Fibroblast of gingiva (primary cell): ENCODE measurements around the gene VSIG10.
"Not testable (repeated sequence)": the region's sequence is repeated elsewhere in the genome, so short reads cannot be mapped to it uniquely, and the experiment has no call there.

Source experiments
- DNase-seq: peaks from one replicate; pipeline ENCODE4 v3.0.0-alpha.2; 2011; ENCODE audit warnings: low read depth

VSIG10 gene, protein sequence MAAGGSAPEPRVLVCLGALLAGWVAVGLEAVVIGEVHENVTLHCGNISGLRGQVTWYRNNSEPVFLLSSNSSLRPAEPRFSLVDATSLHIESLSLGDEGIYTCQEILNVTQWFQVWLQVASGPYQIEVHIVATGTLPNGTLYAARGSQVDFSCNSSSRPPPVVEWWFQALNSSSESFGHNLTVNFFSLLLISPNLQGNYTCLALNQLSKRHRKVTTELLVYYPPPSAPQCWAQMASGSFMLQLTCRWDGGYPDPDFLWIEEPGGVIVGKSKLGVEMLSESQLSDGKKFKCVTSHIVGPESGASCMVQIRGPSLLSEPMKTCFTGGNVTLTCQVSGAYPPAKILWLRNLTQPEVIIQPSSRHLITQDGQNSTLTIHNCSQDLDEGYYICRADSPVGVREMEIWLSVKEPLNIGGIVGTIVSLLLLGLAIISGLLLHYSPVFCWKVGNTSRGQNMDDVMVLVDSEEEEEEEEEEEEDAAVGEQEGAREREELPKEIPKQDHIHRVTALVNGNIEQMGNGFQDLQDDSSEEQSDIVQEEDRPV

DNA sequence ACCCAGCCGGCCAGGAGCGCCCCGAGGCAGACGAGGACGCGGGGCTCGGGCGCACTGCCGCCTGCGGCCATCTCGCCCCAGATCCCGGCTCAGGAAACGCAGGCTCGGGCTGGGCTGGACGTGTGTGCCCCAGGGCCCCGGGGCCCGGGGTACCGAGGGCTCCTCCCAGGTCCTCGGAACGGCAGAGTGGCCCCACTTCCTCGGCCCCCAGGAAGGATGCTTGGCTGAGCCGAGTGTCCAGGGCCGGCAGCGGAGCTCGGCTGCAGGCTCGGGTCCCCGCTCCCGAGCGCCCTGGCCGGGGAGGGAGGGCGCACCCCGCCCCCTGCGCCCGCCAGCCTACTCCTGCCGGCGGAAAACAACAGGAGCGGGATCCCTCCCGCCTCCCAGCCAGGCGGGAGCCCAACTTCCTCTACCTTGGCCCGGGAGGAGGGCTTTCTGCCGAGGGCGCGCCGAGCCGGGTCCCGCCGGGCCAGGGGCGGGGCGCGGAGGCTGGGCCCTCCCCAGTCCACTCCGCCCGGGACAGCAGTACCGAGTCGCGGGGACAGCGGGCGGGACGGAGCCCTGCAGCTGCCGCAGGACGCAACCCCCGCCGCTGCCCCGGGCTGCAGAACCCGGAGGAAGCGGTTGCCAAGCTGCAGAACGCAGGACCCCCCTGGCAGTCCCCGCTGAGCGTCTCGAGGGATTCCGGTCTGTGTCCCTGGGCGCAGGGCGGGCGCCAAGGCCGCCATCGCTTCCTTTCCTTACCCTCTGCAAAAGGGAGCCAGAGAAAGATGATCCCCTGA lies at the start of gene VSIG10:
VSIG10 (minus strand) TSS at position 411 of the 782 bp plus-strand sequence; CDS start at position 71, 340 bp downstream.
- DNase-seq = peak; percentile 76

DNA sequence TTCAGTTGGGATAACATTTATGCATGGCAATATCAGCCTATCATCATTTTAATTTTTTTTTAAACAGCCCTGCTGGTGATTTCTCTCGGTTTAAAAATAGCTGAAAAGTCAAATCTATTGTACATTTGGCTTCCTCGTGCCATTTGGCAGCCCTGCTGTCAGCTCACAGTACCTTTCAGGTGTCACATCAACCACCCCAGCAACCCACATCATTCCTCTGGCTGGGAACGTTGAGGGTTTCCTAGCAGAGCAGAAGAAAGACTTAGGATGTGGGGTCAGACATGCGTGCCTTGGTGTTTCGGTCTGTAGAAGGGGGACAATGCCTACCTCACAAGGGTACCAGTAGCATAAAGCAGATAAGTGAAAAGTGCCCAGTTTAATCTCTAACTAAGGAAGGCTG lies 47.9 kb upstream of the VSIG10 start:
- no peak for DNase-seq

GRCh38 chr12:118150625-118151024 lies 46.8 kb upstream of the VSIG10 start:
- no peak for DNase-seq

GRCh38 chr12:118148287-118148686 lies 44.5 kb upstream of the VSIG10 start:
- no peak for DNase-seq

- DNase-seq = no peak
Measured at GRCh38 chr12:118145798-118146156, 42.0 kb upstream of the VSIG10 start.

GRCh38 chr12:118145113-118145797 lies 41.4 kb upstream of the VSIG10 start:
- DNase-seq = no peak

DNA sequence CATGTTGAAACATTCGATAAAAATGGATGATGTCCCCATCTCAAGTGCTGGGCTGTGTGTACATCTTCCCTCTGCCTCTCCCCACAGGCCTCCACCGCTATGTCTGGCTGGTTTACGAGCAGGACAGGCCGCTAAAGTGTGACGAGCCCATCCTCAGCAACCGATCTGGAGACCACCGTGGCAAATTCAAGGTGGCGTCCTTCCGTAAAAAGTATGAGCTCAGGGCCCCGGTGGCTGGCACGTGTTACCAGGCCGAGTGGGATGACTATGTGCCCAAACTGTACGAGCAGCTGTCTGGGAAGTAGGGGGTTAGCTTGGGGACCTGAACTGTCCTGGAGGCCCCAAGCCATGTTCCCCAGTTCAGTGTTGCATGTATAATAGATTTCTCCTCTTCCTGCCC lies 40.7 kb upstream of the VSIG10 start:
- no peak for DNase-seq

- no peak for DNase-seq
Measured at GRCh38 chr12:118140825-118141224, 37.0 kb upstream of the VSIG10 start.

DNA sequence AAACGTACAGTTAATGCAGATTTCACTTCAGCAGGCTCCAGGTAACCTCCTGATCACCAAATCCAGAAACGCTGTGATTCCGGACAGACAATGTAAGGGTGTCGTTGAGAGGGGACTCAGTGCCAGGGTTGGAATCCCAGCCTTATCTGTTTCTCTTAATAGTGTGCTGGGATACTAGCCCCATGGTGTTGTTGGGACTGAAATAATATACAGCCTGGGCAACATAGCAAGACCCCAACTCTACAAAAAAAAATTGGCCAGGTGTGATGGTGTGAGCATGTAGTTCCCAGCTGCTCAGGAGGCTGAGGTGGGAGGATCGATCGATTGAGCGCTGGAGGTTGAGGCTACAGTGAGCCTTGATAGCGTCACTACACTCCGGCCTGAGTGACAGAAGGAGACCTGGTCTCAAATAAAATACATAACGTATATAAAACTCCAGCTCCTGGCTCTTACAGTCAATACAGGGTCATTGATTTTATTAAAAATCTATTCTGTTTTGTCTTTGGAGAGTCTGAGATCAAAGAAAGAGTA lies 33.4 kb upstream of the VSIG10 start:
- DNase-seq = no peak

GRCh38 chr12:118136559-118137003 lies 32.8 kb upstream of the VSIG10 start:
- DNase-seq = peak; percentile 19

- peak; percentile 93 for DNase-seq
Measured at GRCh38 chr12:118135788-118136558, 32.2 kb upstream of the VSIG10 start, which contains the start of gene PEBP1. Gene PEBP1 (plus strand): TSS chr12:118136124. CDS start chr12:118136210, 86 bp downstream.

- not testable (repeated sequence) for DNase-seq
Measured at GRCh38 chr12:118129436-118129835, 25.6 kb upstream of the VSIG10 start.

DNA sequence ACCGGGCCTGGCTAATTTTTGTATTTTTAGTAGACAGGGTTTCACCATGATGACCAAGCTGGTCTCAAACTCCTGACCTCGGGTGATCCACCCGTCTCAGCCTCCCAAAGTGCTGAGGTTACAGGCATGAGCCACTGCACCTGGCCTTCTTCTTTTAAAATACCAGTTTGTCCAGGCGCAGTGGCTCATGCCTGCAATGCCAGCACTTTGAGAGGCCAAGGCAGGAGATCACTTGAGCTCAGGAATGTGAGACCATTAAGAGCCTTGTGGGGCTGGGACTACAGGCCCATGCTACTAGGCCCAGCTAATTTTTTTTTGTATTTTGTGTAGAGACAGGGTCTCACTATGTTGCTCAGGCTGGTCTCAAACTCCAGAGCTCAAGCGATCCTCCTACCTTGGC lies 24.1 kb upstream of the VSIG10 start:
- DNase-seq = no peak

DNA sequence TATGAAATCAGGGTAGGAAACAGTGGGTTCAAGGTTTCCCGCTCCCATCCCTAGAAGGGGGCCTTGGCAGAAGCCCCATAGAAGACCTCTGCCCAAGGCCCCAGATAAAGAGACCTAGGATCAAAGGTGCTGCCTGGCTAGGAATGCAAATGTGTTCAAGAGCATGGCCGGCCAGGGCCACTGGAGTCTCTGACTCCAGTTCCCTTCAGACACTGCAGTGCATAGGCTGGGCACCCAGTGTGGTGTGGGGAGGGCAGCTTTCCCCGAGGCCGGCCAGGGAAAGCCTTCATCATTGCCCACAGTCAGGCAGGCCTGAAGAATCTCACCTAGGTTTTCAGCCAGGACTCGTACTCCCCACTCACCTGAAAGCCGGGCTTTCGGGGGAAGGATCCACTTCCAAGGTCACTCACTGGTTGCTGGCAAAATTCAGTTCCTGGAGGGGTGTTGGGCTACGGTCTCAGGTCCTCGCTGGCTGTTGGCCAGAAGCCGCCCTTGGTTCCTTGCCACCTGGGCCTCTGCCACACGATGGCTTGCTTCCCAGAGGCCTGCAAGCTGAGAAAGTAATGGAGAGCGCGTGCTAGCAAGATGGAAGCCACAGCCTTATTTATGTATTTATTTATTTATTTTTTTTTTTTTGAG lies 22.4 kb upstream of the VSIG10 start:
- no peak for DNase-seq

DNA sequence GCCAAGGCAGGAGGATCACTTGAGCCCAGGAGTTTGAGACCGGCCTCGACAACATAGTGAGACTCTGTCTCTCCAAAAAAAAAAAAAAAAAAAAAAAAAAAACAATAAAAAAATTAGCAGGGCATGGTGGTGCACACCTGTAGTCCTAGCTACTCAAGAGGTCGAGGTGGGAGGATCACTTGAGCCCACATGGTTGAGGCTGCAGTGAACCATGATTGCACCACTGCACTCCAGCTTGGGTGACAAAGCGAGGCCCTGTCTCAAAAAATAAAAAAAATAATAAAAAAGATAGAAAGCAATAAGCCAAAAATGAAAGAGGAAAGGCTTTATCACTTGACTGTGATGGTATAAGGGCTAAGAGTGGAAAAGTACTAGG lies 21.9 kb upstream of the VSIG10 start:
- no peak for DNase-seq

- no peak for DNase-seq
Measured at GRCh38 chr12:118124333-118124874, 20.6 kb upstream of the VSIG10 start.

DNA sequence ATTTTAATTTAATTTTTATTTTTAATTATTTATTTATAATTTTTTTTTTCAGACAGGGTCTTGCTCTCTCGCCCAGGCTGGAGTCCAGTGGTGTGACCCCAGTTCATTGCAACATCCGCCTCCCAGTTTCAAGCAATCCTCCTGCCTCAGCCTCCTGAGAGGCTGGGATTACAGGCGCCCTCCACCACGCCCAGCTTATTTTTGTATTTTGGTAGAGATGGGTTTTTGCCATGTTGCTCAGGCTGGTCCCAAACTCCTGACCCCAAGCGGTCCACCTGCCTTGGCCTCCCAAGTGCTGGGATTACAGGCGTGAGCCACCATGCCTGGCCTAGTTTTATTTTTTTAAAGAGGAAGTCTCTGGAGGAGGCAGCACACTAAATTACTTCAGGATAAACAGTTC lies 18.5 kb upstream of the VSIG10 start:
- no peak for DNase-seq

GRCh38 chr12:118120579-118121363 lies 17.0 kb upstream of the VSIG10 start:
- DNase-seq = peak; percentile 47

- DNase-seq = no peak
Measured at GRCh38 chr12:118119449-118119879, 15.7 kb upstream of the VSIG10 start.

DNA sequence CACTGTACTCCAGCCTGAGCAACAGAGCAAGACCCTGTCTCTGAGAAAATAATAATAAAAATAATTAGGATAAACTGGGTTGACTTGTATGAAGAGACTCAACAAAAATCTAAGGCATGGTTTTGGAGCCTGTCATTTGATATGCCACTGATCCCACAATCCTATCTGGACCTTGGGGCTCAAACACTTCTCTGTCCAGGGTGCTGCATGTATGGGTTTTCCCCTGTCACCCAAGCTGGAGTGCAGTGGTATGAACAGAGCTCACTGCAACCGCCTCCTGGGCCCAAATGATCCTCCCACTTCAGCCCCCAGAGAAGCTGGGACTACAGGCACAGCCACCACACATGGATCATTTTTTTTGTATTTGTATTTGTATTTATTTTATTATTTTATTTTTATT lies 5.3 kb upstream of the VSIG10 start:
- no peak for DNase-seq
